Endothelial cell (in vitro differentiated cells): ENCODE data around the gene NDUFS1. TPM values are rescaled to one million over a fixed set of nuclear protein-coding genes. Genes with fewer than 3 reads are reported as not detected.

Source experiments
- DNase-seq: peaks from one replicate; pipeline ENCODE4 v3.0.0; 2021; ENCODE audit warnings: low spot score
- H3K27ac Mint-ChIP-seq: one replicate; pipeline ENCODE4 v1.8.0; 2021; ENCODE audit warnings: mixed read lengths, inconsistent platforms; ENCODE audit not compliant: unreplicated experiment
- H3K27me3 Mint-ChIP-seq: one replicate; pipeline ENCODE4 v1.8.0; 2021; ENCODE audit warnings: mild to moderate bottlenecking, moderate library complexity, mixed read lengths, inconsistent platforms; ENCODE audit not compliant: unreplicated experiment
- H3K36me3 Mint-ChIP-seq: one replicate; pipeline ENCODE4 v1.8.0; 2021; ENCODE audit warnings: mild to moderate bottlenecking, low read depth, mixed read lengths, inconsistent platforms; ENCODE audit not compliant: unreplicated experiment
- H3K4me1 Mint-ChIP-seq: one replicate; pipeline ENCODE4 v1.8.0; 2021; ENCODE audit warnings: mild to moderate bottlenecking, mixed read lengths, inconsistent platforms; ENCODE audit not compliant: unreplicated experiment
- H3K4me3 Mint-ChIP-seq: one replicate; pipeline ENCODE4 v1.8.0; 2021; ENCODE audit warnings: mild to moderate bottlenecking, mixed read lengths, inconsistent platforms; ENCODE audit not compliant: unreplicated experiment
- H3K9me3 Mint-ChIP-seq: one replicate; pipeline ENCODE4 v1.8.0; 2021; ENCODE audit warnings: mixed read lengths, inconsistent platforms; ENCODE audit not compliant: unreplicated experiment
- CTCF ChIP-seq: fragments of 200-600 bp; sonication (generic); IDR thresholded peaks from one replicate; pipeline ENCODE4 v1.5.0; 2021; ENCODE audit warnings: antibody characterized with exemption; ENCODE audit not compliant: unreplicated experiment
- total RNA-seq: library from RNA; stranded (reverse); fragmentation: NEBNext Ultra II Directional; extraction: Animal tissue kit (Norgen Biotek cat#: 25700); gene quantifications from one replicate; pipeline ENCODE4 v1.2.1, GENCODE V29; 2021; ENCODE audit not compliant: unreplicated experiment

NDUFS1 gene
- total RNA-seq, 1 donor from 2014 or later, result 67.9 TPM

GRCh38 chr2:206202446-206202845 is 43.2 kb upstream of the NDUFS1 start:
- Mint-ChIP-seq H3K4me1 (peaks cover 2% of the 10 kb centered on the region), H3K27me3 (peaks cover 4% of the 10 kb centered on the region), H3K27ac (no peak overlapping the region), H3K4me3 (no peak overlapping the region), H3K9me3 (no peaks in the 10 kb centered on the region), H3K36me3 (no peaks in the 10 kb centered on the region)
- TF ChIP-seq CTCF, result no peak
- DNase-seq, result no peak

- no peak for DNase-seq
- no peak overlapping the region for H3K27ac Mint-ChIP-seq
- H3K4me3 Mint-ChIP-seq, result no peak overlapping the region
- no peaks in the 10 kb centered on the region for H3K9me3 Mint-ChIP-seq
- no peaks in the 10 kb centered on the region for H3K36me3 Mint-ChIP-seq
- no peak for TF ChIP-seq CTCF
- H3K27me3 Mint-ChIP-seq, result peaks cover 4% of the 10 kb centered on the region
- peaks cover 2% of the 10 kb centered on the region for H3K4me1 Mint-ChIP-seq
These were observed 42.0 kb upstream of the NDUFS1 start for GRCh38 chr2:206201075-206201848.

GRCh38 chr2:206198677-206199076 is 39.4 kb upstream of the NDUFS1 start:
- peaks cover 7% of the 10 kb centered on the region for H3K4me1 Mint-ChIP-seq
- no peak overlapping the region for H3K4me3 Mint-ChIP-seq
- H3K36me3 Mint-ChIP-seq, result no peaks in the 10 kb centered on the region
- DNase-seq, result no peak
- TF ChIP-seq CTCF, result no peak
- H3K27ac Mint-ChIP-seq, result no peak overlapping the region
- H3K9me3 Mint-ChIP-seq, result no peaks in the 10 kb centered on the region
- peaks cover 4% of the 10 kb centered on the region for H3K27me3 Mint-ChIP-seq

- H3K27ac Mint-ChIP-seq, result no peak overlapping the region
- DNase-seq, result no peak
- no peaks in the 10 kb centered on the region for H3K9me3 Mint-ChIP-seq
- H3K4me1 Mint-ChIP-seq, result peaks cover 4% of the 10 kb centered on the region
- no peak for TF ChIP-seq CTCF
- no peaks in the 10 kb centered on the region for H3K36me3 Mint-ChIP-seq
- H3K4me3 Mint-ChIP-seq, result no peak overlapping the region
- H3K27me3 Mint-ChIP-seq, result no peaks in the 10 kb centered on the region
These were observed 34.6 kb upstream of the NDUFS1 start for GRCh38 chr2:206193671-206194357.

GRCh38 chr2:206192157-206192556 is 32.9 kb upstream of the NDUFS1 start:
- Mint-ChIP-seq H3K9me3 (no peaks in the 10 kb centered on the region), H3K27ac (no peak overlapping the region), H3K4me1 (peaks cover 4% of the 10 kb centered on the region), H3K4me3 (no peak overlapping the region), H3K36me3 (no peaks in the 10 kb centered on the region), H3K27me3 (no peaks in the 10 kb centered on the region)
- no peak for DNase-seq
- no peak for TF ChIP-seq CTCF
